ENCODE data around the gene SLC15A3.

Gene SLC15A3

GRCh38 chr11:60951904-60952741, at the start of gene SLC15A3:
SLC15A3 (minus strand) TSS chr11:60952176; CDS start chr11:60951551, 625 bp downstream.
- no peak for DNase-seq

- DNase-seq = no peak
These were observed 48.5 kb upstream of the SLC15A3 start for GRCh38 chr11:61000426-61000825.

DNA sequence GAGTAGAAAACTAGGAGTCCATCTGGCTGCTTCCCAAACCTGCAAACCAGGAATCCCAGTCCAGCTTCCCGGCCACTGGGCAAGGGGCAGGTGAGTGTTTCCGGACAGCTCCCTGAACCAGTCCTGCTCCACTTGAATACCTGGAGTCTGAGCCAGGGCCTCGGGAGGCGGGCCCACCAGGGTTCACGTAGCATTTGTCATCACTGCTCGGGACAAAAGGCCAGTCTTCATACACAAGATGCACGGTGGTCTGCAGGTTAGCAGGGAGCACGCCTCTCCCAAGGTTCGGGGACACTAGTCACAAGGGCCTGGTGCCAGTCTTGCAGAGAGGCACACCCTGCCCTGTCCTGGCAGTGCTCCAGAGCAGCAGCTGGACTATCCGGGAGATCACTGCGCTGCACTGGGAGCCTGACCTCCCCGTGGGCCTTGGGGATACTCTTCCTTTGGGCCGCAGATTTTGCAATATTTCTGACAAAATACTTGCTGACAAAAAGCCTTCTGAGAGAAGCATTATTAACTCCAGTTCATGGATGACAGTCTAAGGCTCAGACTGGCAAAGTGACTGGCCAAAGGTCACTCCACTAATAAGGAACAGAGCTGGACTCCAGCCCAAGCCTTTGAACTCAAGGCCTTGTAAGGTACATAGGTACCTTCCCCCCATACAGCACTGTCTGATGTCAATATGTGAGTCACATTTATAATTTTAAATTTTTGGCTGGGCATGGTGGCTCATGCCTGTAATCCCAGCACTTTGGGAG, 44.6 kb upstream of the SLC15A3 start:
- peak; percentile 55 for DNase-seq

GRCh38 chr11:60995798-60996197, 43.8 kb upstream of the SLC15A3 start:
- DNase-seq = no peak

GRCh38 chr11:60994541-60995080, 42.6 kb upstream of the SLC15A3 start:
- DNase-seq = peak; percentile 22

GRCh38 chr11:60993615-60994014, 41.6 kb upstream of the SLC15A3 start:
- DNase-seq = no peak

DNA sequence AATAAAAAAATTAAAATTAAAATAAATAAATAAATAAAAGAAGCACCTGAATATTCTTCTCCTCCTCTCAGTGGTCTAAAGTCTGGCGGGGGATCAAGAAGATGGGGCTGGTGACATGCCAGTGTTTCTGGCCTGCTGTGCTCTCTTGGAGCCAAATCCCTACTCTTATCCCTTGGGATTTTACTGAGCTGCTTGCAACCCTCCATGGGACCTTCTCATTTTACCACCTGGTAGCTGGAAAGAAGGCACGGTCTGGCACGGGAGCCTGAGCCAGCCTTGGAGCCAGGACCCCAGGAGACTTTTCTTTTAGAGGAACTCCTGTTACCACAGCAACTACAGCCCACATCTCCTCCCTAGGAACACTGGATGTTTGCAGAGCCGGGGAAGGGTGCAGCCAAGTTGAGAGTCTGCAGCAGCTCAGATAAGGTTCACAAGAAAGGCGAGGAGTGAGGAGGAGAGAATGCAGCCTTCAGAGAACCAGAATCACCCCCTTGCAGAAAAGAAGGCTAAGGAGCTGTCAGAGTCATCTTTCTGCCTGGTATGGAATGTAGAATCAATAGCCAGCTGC, 41.0 kb upstream of the SLC15A3 start:
- no peak for DNase-seq

- DNase-seq = no peak
These were observed 39.5 kb upstream of the SLC15A3 start for GRCh38 chr11:60991457-60991856.

- DNase-seq = no peak
These were observed 37.2 kb upstream of the SLC15A3 start for GRCh38 chr11:60989093-60989650.

DNA sequence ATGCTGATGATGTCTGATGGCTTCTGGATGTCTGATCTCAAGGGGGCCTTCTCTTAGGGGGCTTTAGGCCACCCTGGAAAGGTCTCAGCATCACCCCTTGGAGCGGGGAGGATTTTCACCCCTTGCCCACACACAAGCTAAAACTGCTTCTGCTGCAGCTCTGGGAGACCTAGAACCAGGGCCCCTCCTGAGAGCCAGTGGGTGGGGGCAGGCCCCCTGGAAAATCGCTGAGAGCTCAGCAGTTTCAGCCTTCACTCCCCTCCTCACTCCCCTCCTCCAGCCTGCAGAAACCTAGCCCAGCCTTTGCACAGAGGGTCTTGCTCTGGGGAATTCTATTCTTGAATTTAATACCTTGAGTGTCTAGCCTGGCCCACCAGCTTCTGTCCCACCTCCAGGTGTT, 36.7 kb upstream of the SLC15A3 start:
- no peak for DNase-seq

DNA sequence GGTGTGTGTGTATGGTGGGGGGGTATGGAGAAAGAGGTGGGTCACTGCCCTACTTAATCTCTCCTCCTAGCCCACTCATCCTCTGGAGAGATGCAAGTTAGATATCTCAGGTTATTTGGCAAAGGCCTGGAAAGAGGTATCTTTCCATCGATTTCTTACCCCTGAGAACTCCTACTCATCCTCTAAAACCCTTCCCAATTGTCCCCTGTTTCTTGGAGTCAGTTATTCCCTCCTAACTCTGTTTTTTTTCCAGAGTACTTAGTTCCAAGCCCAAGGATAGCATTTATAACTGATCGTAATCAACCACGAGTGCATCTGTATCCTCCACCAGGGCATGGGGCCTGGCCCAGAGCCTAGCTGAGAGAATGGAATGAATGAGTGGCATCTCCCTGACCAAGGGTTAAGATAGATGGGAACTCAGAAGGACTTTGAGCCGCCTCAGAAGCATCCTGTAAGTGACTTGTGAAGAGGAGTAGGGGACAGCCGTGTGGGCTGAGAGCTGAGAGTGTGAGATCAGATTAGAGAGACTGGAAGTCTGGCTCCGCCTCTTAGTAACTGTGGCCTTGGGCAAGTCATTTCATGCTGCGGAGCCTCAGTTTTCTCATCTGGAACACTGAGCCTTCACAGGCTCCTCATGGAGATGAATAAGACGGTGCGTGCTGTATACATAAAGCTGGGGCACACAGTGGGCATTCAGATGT, 35.8 kb upstream of the SLC15A3 start:
- DNase-seq = no peak

DNA sequence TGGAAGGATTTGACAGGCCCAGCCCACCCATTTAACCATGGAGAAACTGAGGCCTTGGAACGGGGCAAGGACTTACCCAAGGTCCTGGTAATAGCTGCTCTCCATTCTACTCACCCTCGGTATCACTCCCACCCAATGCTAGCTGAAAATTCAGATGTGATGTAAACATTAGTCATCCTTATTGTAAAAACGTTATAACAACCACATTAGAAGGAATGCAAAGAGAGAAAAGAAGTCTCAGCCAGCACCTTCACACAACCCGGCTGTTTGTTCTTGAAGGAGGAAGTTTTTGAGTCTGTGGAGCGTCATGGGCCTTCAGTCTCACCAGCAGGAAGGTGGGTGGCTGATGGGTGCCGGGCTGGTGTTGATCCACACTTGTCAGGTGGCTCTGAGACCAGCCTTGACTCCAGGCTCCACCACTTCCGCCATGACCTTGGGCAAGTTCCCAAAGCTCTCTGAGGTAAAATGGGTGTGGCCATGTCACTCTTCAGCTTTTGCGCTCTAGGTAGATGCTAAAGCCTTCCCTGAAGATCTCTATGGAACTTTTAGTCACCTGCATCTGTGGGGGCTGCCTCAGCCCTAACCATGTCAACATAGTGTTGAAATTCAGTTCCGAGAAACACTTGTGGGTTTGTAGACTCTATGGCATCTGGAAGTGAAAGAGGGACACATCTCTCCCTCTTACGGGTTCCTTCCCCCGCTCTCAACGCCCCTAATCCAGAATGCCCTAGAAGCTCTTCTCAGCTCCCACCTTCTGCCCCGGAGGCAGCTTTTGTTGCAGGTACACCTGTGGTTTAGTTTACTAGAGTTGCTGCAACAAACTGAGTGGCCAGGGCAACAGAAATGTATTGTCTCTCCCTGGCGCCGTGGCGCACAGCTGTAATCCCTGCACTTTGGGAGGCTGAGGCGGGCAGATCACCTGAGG, 34.3 kb upstream of the SLC15A3 start:
- DNase-seq = no peak

DNA sequence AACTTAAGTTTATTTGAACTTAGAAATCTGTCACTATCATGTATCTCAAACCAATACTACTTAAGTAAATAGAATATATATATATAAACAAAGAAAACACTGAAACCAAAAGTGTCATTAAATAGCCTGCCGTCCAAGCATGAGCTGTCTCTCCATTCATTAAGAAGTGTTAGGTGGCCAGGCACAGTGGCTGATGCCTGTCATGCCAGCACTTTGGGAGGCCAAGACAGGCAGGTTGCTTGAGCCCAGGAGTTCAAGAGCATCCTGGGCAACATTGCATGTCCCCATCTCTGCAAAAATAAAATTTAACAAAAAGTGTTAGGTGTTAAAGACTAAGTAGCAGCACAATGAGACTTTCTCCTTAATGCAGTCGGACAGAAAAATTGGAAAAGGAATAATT, 33.5 kb upstream of the SLC15A3 start:
- DNase-seq = no peak

GRCh38 chr11:60984636-60985035, 32.7 kb upstream of the SLC15A3 start:
- no peak for DNase-seq

GRCh38 chr11:60984149-60984548, 32.2 kb upstream of the SLC15A3 start:
- no peak for DNase-seq

GRCh38 chr11:60982184-60982583, 30.2 kb upstream of the SLC15A3 start:
- DNase-seq = no peak

DNA sequence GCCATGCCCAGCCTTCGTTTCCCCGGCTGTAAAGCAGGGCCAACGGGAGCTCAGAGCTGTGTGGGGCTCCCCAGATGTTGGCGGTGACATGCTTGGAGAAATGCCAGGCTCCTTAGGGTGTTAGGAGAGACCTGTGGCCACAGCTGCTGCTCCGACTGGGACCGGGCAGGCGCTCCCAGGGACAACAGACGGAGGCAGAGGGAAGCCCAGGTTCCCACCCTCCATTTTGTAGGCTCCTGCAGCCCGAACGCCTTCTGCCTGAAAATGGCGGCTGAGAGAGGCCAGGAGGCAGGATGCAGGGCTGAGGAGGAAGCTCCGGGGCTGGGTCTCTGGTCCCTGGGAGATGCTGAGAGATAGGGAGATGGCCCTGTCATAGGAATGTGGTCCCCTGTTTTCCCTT, 29.5 kb upstream of the SLC15A3 start:
- no peak for DNase-seq

- no peak for DNase-seq
These were observed 26.8 kb upstream of the SLC15A3 start for GRCh38 chr11:60978546-60979380.

DNA sequence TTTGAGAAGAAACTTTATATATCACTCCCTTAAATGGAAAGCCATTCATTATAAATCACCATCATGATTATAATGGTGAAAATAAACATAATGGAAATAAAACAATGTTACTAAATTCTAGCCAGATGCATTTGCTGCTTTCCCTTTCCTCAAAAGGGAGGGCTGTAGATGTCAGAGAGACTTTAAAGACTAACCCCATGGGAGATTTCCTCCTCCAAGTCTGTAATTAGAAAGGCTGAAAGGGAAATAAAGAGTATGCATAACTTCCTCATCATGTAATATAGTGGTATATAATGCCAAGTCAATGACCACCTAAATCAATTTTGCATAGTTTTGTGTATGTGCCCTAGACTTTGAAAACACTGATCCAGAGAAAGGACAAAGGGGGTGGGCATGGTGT, 25.9 kb upstream of the SLC15A3 start:
- DNase-seq = no peak

DNA sequence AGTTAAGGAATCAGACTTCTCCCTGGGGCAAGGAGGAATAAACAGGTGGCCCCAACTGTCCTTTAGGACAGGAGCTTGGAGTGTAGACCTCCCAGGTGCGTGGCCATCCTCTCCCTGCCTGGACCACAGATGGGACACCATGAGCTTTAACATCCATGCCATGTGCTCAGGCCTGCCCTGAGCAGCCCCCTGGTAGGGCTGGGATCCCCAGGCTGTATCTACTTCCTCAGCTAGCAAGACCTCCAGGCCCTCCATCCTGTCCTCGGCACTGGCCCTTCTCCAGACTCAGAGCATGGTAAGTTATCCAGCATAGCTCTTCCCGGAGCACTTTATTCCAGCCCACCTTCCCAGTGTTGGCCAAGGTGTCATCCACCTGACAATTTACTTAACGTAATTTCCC, 25.2 kb upstream of the SLC15A3 start:
- DNase-seq = no peak

GRCh38 chr11:60974726-60975125, 22.8 kb upstream of the SLC15A3 start:
- DNase-seq = no peak

Data from DMS53 (cell line).